Parathyroid adenoma (tissue), 2 donors: ENCODE data around the gene RBMS1.

Experiments
- H2AFZ ChIP-seq: fragments of 300-600 bp; sonication (generic); one replicate; pipeline ENCODE4 v1.7.0; 2017; ENCODE audit warnings: antibody characterized with exemption, mild to moderate bottlenecking
- H3K27ac ChIP-seq: fragments of 300-600 bp; sonication (generic); one replicate; pipeline ENCODE4 v1.7.0; 2017
- H3K27me3 ChIP-seq: fragments of 300-600 bp; sonication (generic); one replicate; pipeline ENCODE4 v1.7.0; 2017; ENCODE audit warnings: low read length; ENCODE audit not compliant: control insufficient read depth, insufficient read depth
- H3K36me3 ChIP-seq: fragments of 300-600 bp; sonication (generic); one replicate; pipeline ENCODE4 v1.7.0; 2017; ENCODE audit warnings: low read length; ENCODE audit not compliant: control insufficient read depth, insufficient read depth
- H3K4me1 ChIP-seq: fragments of 300-600 bp; sonication (generic); one replicate; pipeline ENCODE4 v1.7.0; 2017; ENCODE audit warnings: control low read depth
- H3K4me2 ChIP-seq: fragments of 300-600 bp; sonication (generic); one replicate; pipeline ENCODE4 v1.7.0; 2017; ENCODE audit warnings: low read length
- H3K4me3 ChIP-seq: fragments of 300-600 bp; sonication (generic); one replicate; pipeline ENCODE4 v1.7.0; 2017; ENCODE audit warnings: low read depth, low read length
- H3K79me2 ChIP-seq: fragments of 300-600 bp; sonication (generic); one replicate; pipeline ENCODE4 v1.7.0; 2017; ENCODE audit warnings: control low read depth
- H3K9ac ChIP-seq: fragments of 300-600 bp; sonication (generic); one replicate; pipeline ENCODE4 v1.7.0; 2017; ENCODE audit warnings: mild to moderate bottlenecking
- H3K9me3 ChIP-seq: fragments of 300-600 bp; sonication (generic); one replicate; pipeline ENCODE4 v1.7.0; 2017; ENCODE audit warnings: low read length; ENCODE audit not compliant: control insufficient read depth
- TF ChIP-seq, protein P1 (sequence below): fragments of 300-600 bp; sonication (generic); IDR thresholded peaks from one replicate; pipeline ENCODE4 v1.7.0; 2017; ENCODE audit warnings: antibody characterized with exemption, mild to moderate bottlenecking
- donor health status: primary hyperparathyroidism.

RBMS1 gene

DNA sequence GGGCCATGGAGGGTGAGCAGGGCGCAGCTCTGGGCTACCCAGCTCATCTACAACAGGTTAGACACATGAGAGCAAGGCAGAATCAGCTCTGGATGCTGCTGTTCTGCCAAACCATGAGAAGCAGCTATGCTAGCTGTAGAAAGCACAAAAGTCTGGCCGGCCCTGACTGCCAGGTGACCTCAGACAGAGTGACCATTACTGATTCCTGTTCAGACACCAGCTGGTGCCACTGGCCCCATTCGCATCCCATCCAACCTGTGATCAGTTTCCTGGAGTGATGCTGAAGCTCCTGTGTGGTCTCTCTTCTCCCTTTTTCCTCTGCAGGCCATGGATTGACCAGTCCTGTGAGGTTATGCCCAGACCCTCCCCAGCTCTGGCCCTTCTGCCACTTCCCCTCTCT is 14.3 kb downstream of the RBMS1 start:
- Histone ChIP-seq H3K9ac (no peak overlapping the region), H2AFZ (no peak overlapping the region), H3K4me2 (no peak overlapping the region), H3K4me3 (no peak overlapping the region), H3K27ac (no peak overlapping the region), H3K4me1 (peaks cover 37% of the 10 kb centered on the region), H3K9me3 (no peaks in the 10 kb centered on the region), H3K36me3 (no peaks in the 10 kb centered on the region), H3K79me2 (peaks cover 58% of the 10 kb centered on the region), H3K27me3 (no peaks in the 10 kb centered on the region)
- TF ChIP-seq, protein P1, sequence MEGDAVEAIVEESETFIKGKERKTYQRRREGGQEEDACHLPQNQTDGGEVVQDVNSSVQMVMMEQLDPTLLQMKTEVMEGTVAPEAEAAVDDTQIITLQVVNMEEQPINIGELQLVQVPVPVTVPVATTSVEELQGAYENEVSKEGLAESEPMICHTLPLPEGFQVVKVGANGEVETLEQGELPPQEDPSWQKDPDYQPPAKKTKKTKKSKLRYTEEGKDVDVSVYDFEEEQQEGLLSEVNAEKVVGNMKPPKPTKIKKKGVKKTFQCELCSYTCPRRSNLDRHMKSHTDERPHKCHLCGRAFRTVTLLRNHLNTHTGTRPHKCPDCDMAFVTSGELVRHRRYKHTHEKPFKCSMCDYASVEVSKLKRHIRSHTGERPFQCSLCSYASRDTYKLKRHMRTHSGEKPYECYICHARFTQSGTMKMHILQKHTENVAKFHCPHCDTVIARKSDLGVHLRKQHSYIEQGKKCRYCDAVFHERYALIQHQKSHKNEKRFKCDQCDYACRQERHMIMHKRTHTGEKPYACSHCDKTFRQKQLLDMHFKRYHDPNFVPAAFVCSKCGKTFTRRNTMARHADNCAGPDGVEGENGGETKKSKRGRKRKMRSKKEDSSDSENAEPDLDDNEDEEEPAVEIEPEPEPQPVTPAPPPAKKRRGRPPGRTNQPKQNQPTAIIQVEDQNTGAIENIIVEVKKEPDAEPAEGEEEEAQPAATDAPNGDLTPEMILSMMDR = no peak

DNA sequence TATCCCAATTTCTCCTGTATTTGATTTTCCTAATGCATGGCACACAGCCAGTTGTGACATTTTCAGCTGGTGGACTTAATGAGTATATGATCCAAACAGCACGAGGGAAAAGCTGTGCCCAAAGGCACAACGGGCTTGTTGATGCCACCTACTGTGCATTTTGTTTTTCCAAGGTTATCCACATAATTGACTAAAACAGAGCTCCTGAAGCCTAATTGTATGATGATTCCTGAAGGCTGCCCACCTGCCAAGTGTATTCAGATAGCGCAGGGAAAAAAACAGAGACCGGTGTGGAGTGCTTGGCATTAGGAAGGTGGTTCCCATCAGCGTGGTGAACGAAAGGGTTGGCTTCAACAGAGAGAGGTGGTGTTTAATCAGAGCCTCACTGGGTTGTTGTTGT is 14.9 kb downstream of the RBMS1 start:
- H3K4me2 ChIP-seq = no peak overlapping the region
- H3K9ac ChIP-seq = no peak overlapping the region
- peaks cover 55% of the 10 kb centered on the region for H3K79me2 ChIP-seq
- no peaks in the 10 kb centered on the region for H3K36me3 ChIP-seq
- TF ChIP-seq, protein P1 = no peak
- H3K4me3 ChIP-seq = no peak overlapping the region
- peaks cover 37% of the 10 kb centered on the region for H3K4me1 ChIP-seq
- H3K9me3 ChIP-seq = no peaks in the 10 kb centered on the region
- no peak overlapping the region for H2AFZ ChIP-seq
- no peaks in the 10 kb centered on the region for H3K27me3 ChIP-seq
- H3K27ac ChIP-seq = no peak overlapping the region

DNA sequence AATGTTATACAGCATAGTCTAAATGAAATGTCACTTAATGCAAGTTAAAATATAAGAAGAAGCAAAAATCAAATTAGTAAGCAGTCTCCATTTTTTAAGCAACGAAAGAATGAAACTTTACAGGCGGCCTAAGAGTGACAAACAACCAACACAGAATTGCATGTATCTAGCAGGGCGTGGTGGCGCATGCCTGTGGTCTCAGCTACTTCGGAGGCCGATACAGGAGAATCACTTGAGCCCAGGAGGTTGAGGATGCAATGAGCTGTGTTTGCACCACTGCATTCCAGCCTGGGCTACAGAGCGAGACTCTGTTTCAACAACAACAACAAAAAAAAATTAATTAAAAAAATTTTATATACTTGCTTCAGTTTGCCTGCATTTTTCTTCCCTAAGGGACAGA is 16.6 kb downstream of the RBMS1 start:
- no peak overlapping the region for H3K27ac ChIP-seq
- no peak overlapping the region for H3K9ac ChIP-seq
- H3K36me3 ChIP-seq = no peaks in the 10 kb centered on the region
- H3K4me3 ChIP-seq = no peak overlapping the region
- TF ChIP-seq, protein P1 = no peak
- H3K4me1 ChIP-seq = peaks cover 34% of the 10 kb centered on the region
- H2AFZ ChIP-seq = no peak overlapping the region
- no peaks in the 10 kb centered on the region for H3K27me3 ChIP-seq
- no peak overlapping the region for H3K4me2 ChIP-seq
- H3K9me3 ChIP-seq = no peaks in the 10 kb centered on the region
- H3K79me2 ChIP-seq = peaks cover 57% of the 10 kb centered on the region

DNA sequence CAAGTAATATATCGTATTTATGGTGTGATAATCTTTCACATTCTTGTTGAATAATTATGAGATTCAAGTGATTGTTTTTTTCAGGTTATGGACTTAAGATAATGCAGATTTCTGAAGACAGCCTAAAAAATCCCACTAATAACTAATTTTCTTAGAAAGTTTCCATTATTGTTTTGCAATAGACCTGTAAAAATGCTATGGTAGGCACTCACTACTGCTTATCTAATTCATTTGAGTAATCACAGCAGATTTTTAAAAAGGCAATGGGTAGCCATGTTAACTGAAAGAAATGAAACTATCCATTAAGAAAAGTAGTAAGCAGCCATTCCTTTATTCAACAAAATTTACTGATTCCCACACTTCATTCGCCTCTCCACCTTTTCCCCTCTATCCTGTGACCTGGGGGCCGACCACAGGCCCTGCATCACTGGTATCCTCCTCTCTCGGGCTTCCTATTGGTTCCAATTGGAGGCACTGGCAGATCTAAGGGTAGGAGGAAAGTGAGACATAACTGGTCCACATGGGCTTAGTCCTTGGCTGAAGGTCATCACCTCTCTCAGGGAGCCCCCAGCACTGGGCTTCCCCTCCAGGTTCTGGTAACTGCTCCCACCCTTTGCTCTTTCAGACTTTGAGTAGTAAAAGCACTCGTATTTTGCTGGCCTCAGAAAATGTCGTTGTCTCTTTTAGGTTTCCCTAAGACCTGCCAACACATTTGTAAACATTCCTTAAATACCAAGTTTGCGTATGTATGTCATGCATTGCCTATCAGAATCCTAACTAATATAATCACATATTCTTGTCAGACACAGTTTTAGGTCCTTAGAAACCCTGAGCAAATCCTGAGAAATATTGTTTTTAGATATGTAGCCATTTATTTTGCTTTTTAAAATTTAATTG is 18.5 kb downstream of the RBMS1 start:
- no peak overlapping the region for H2AFZ ChIP-seq
- no peaks in the 10 kb centered on the region for H3K36me3 ChIP-seq
- TF ChIP-seq, protein P1 = no peak
- H3K79me2 ChIP-seq = peaks cover 52% of the 10 kb centered on the region
- H3K4me3 ChIP-seq = no peak overlapping the region
- no peaks in the 10 kb centered on the region for H3K27me3 ChIP-seq
- no peak overlapping the region for H3K9ac ChIP-seq
- peaks cover 38% of the 10 kb centered on the region for H3K4me1 ChIP-seq
- no peaks in the 10 kb centered on the region for H3K9me3 ChIP-seq
- peak overlapping the region; percentile 26 for H3K27ac ChIP-seq
- H3K4me2 ChIP-seq = peak overlapping the region; percentile 3

DNA sequence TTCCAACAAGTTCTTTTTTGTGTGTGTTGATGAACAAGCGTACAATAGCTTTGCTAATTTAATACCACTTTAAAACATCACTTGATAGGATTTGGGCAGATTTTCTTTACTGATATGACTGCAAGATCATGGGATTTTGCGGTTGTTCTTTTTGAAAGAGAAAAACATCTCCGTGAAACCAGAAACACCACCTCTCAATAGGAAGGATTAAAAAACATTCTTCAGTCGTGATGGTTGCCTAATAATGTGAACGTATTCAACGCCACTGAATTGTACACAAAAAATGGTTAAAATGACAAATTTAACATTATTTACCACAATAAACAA is 19.3 kb downstream of the RBMS1 start:
- H3K4me1 ChIP-seq = peaks cover 40% of the 10 kb centered on the region
- TF ChIP-seq, protein P1 = no peak
- H3K79me2 ChIP-seq = peaks cover 52% of the 10 kb centered on the region
- H3K27ac ChIP-seq = peak overlapping the region; percentile 26
- no peaks in the 10 kb centered on the region for H3K36me3 ChIP-seq
- H3K9me3 ChIP-seq = no peaks in the 10 kb centered on the region
- H3K27me3 ChIP-seq = no peaks in the 10 kb centered on the region
- no peak overlapping the region for H2AFZ ChIP-seq
- no peak overlapping the region for H3K9ac ChIP-seq
- peak overlapping the region; percentile 43 for H3K4me2 ChIP-seq
- H3K4me3 ChIP-seq = no peak overlapping the region
